ENCODE data around the gene EHD4.

DNA sequence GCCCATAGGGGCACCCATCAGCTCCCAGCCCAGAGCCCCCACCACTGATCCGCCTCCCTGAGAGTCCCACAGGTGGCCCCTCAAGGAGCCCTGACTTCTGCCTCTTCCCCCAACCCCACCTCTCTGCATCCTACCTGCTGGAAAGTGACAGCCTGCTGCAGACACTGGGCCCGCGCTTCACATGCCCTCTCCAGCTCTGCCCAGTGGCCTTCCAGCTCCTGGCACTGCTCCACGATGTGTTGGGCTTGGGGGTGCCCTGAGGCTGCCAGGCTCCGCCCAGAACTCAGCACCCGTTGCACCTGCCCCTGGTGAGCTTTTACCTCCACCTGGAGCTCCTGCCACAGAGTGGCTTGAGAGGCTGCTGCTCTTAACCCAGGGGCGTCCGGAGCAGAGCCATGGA lies 98.6 kb downstream of the EHD4 start:
- TF ChIP-seq, protein P1, sequence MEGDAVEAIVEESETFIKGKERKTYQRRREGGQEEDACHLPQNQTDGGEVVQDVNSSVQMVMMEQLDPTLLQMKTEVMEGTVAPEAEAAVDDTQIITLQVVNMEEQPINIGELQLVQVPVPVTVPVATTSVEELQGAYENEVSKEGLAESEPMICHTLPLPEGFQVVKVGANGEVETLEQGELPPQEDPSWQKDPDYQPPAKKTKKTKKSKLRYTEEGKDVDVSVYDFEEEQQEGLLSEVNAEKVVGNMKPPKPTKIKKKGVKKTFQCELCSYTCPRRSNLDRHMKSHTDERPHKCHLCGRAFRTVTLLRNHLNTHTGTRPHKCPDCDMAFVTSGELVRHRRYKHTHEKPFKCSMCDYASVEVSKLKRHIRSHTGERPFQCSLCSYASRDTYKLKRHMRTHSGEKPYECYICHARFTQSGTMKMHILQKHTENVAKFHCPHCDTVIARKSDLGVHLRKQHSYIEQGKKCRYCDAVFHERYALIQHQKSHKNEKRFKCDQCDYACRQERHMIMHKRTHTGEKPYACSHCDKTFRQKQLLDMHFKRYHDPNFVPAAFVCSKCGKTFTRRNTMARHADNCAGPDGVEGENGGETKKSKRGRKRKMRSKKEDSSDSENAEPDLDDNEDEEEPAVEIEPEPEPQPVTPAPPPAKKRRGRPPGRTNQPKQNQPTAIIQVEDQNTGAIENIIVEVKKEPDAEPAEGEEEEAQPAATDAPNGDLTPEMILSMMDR (conservative IDR thresholded peaks at IDR 0.05) = no peak
- TF ChIP-seq ZFX (IDR thresholded peaks at IDR 0.05) = no peak
